Heart right ventricle (tissue), 16 donors: Measurements from ENCODE around the gene CCDC172. TPM values are rescaled to one million over a fixed set of nuclear protein-coding genes. Genes with fewer than 3 reads are reported as not detected.

Source experiments
- ATAC-seq, 8 donors: fragments of 200-7000 bp; cut with Tn5 transposase; one replicate each; pipeline ENCODE4 v1.9.1; 2020; ENCODE audit warnings: mild to moderate bottlenecking in 8 of 8, moderate library complexity in 8 of 8, moderate number of reproducible peaks in 1 of 8
- DNase-seq, 2 donors: peaks; one replicate each; pipeline ENCODE4 v3.0.0-alpha.2; 2020
- H3K27ac ChIP-seq, 10 donors: fragments of 200-600 bp; sonication (generic) in 2 of 10; one replicate each; pipeline versions ENCODE4 v1.5.0 to v1.8.0; 2020 to 2022; ENCODE audit warnings: mild to moderate bottlenecking in 3 of 10
- H3K27me3 ChIP-seq, 7 donors: fragments of 200-600 bp; one replicate each; pipeline ENCODE4 v1.8.0; 2021 to 2022; ENCODE audit warnings: mild to moderate bottlenecking in 2 of 7
- H3K36me3 ChIP-seq, 9 donors: fragments of 200-600 bp; sonication (generic) in 1 of 9; one replicate each; pipeline versions ENCODE4 v1.5.0 to v1.8.0; 2020 to 2022; ENCODE audit warnings: mild to moderate bottlenecking in 2 of 9
- H3K4me1 ChIP-seq, 9 donors: fragments of 200-600 bp; sonication (generic) in 1 of 9; one replicate each; pipeline versions ENCODE4 v1.5.0 to v1.8.0; 2020 to 2022; ENCODE audit warnings: mild to moderate bottlenecking in 4 of 9
- H3K4me3 ChIP-seq, 10 donors: fragments of 200-600 bp; sonication (generic) in 2 of 10; one replicate each; pipeline versions ENCODE4 v1.5.0 to v1.8.0; 2020 to 2022; ENCODE audit warnings: mild to moderate bottlenecking in 7 of 10, moderate library complexity in 2 of 10
- H3K9me3 ChIP-seq, 11 donors: fragments of 200-600 bp in 10 of 11; sonication (generic) in 2 of 11; one replicate each; pipeline versions ENCODE4 v1.5.0 to v1.8.0; 2013 to 2022; ENCODE audit warnings: mild to moderate bottlenecking in 2 of 11, control low read depth in 1 of 11, moderate library complexity in 1 of 11
- CTCF ChIP-seq, 9 donors: fragments of 200-600 bp; sonication (generic) in 2 of 9; IDR thresholded peaks; one replicate each; pipeline versions ENCODE4 v1.5.0 to v1.8.0; 2021 to 2022; ENCODE audit warnings: antibody characterized with exemption in 9 of 9, mild to moderate bottlenecking in 5 of 9, moderate library complexity in 1 of 9
- WGBS, 2 donors: extraction: QIAGEN DNeasy Blood & Tissue Kit; methylation state at CpG; one replicate each; pipeline ENCODE4 v1.1.7; 2013; ENCODE audit warnings: inconsistent platforms in 1 of 2; 5-methylcytosine and 5-hydroxymethylcytosine counted together
- intact Hi-C, 10 donors: fragments of 100-400 bp; cut with DNase I; formaldehyde crosslinking; loops; one replicate each; pipeline versions ENCODE4 v1.11.1 to v1.14.2; 2022
- polyA plus RNA-seq, 2 donors: library from polyadenylated mRNA; stranded (reverse); fragments of 200-250 nt; gene quantifications; one replicate each; pipeline ENCODE4 v1.2.3, GENCODE V29; 2013
- total RNA-seq, 10 donors: library from RNA; stranded (reverse); fragmentation: NEBNext Ultra II Directional in 3 of 10; extraction: Animal tissue kit (Norgen Biotek cat#: 25700) in 3 of 10; gene quantifications; one replicate each; pipeline versions ENCODE4 v1.2.1 to v1.2.4, GENCODE V29; 2021 to 2023
- donor health status: Arrhythmogenic right ventricular cardiomyopathy.
- donor health status: ischemic (EF 13 %, LVEDD 7.1; RV severe dilation, severe dysfunction).
- donor health status: healthy with polysubstance abuse.
- donor health status: DM: no; HTN: yes; CAD: no.
- donor health status: DM: no; HTN: no; CAD: no.
- donor health status: ischemic (EF 25% LVEDD 6.9; RV normal size, moderate dysfunction).
- donor health status: ischemic (EF 25% LVEDD 5.7; RV mildly dilated, moderate dysfunction).
- donor health status: healthy.
- donor health status: DM: yes; HTN: yes; CAD: no.
- donor health status: Ischemic cardiomyopathy.
- donor health status: ischemic (EF 35%, LVEDD 5.7; RV mildly dilated, moderate dysfunction).
- donor health status: nonischemic (EF 11% LVEDD 7.7; RV severe dilation, severe dysfunction).
- donor health status: DM: yes; HTN: yes; CAD: no.
- donor health status: PGD.
- donor health status: ischemic (EF 29% LVEDD 5.4; RV normal size, mild dysfunction).
- donor health status: nonischemic (EF 23%, LVEDD 6.1; RV moderate dilation, normal function).

CCDC172 gene
- total and polyA plus RNA-seq, 12 donors: not detected

DNA sequence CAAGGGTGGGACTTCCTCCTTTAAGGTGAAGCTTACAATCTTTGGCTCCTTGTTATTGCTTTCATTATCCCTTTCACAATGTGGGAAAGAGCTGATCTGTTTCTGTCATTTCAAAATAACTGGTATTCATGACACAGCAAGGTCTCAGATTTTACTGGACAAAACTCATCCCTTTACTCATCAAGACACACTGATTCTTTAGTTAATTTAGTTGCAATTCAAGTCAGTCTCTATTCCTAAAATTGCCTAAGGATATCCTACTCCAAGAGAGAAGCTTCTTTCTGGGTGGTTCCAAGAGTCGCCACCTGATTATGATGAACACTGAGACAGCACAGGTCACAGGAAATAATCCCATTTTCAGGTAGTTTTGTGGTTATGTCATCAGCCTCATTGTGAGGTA, 97.6 kb downstream of the CCDC172 start:
- no peaks in the 10 kb centered on the region for H3K36me3 ChIP-seq
- no peaks in the 10 kb centered on the region for H3K9me3 ChIP-seq
- H3K4me1 ChIP-seq: no peaks in the 10 kb centered on the region
- intact Hi-C loops: no loop called here
- WGBS, 2 donors: 91 to 95% methylated on average over 1 of the region's 1 CpG
- no peak overlapping the region for H3K4me3 ChIP-seq
- ATAC-seq: no peak
- no peak overlapping the region for H3K27ac ChIP-seq
- no peak for DNase-seq
- peaks cover 0 to 2% (median 0%) of the 10 kb centered on the region in 7 donors for H3K27me3 ChIP-seq
- TF ChIP-seq CTCF (IDR thresholded peaks at IDR 0.05): no peak

DNA sequence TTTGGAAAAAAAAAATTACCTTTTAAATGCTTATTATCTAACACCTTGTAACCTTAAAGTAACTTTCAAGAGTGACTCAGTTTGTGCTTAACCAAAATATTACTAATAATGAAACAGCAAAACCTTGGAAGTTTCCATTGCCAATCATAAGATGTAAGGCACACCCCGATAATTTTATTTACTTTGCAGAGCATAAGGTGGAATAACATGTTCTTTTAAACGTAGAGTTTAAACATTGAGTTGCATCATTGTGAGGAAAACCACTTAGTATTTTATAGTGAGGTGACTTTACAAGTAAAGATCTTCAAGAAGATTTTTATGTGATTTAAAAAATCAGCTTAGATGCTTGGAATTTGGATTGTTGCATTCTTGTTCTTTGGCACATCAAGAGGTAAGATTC, 103.4 kb downstream of the CCDC172 start, which contains the start of gene PNLIPRP3:
Gene PNLIPRP3 (plus strand): TSS at position 177 of the 400 bp plus-strand sequence. CDS start 166 bp downstream, at position 343.
- no peak for DNase-seq
- Histone ChIP-seq H3K36me3 (no peaks in the 10 kb centered on the region), H3K27me3 (peaks cover 0 to 2% (median 0%) of the 10 kb centered on the region in 7 donors), H3K9me3 (no peaks in the 10 kb centered on the region), H3K27ac (no peak within 1 kb of the TSS), H3K4me1 (no peaks in the 10 kb centered on the region), H3K4me3 (no peak within 1 kb of the TSS)
- ATAC-seq: no peak
- WGBS, 2 donors: 79 to 86% methylated on average over 2 of the region's 2 CpGs
- TF ChIP-seq CTCF (IDR thresholded peaks at IDR 0.05): no peak
- intact Hi-C loops: no loop called here

DNA sequence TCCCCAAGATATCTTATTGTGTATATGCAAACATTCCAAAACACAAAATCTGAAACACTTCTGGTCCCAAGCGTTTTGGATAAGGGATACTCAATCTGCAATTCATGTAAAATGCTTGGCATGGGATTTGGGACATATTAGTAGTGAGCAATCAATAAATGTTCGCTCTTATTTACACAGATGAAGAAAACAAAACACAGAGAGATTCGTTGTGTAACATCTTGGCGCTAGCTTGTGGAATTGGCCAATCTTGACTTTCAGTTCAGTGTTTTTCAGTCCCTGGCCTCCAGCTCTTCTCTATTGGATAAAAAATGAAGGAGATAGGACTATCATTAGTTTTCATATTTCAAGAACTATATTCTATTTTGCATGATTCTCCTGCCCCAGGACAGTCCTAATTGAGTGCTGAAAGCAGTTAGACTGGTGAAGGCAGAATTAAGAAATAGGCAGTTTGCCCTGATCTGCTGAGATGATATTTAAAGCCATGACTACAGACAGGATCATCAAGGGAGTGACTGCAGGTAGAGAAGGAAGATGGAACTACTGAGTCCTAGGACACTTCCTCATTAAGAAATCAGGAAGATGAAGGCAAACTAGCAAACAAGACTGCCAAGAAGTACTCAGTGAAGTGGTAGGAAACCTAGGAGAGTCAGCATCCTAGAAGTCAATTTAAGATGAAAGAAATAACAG, 105.2 kb downstream of the CCDC172 start:
- intact Hi-C loops: no loop called here
- H3K4me3 ChIP-seq: no peak overlapping the region
- peaks cover 0 to 4% (median 0%) of the 10 kb centered on the region in 11 donors for H3K9me3 ChIP-seq
- no peak overlapping the region for H3K27ac ChIP-seq
- 71 to 73% methylated on average over 4 of the region's 4 CpGs for WGBS, 2 donors
- TF ChIP-seq CTCF (IDR thresholded peaks at IDR 0.05): no peak
- no peaks in the 10 kb centered on the region for H3K4me1 ChIP-seq
- ATAC-seq (no peak), DNase-seq (no peak)
- no peaks in the 10 kb centered on the region for H3K36me3 ChIP-seq
- H3K27me3 ChIP-seq: peaks cover 0 to 2% (median 0%) of the 10 kb centered on the region in 7 donors

Other genes starting within 250 kb of the CCDC172 start
- gene GFRA1, start 51.2 kb upstream of the CCDC172 start, total RNA-seq: 1 to 10 TPM in 6 of 10 donors, under 1 TPM in 4; 0.38 to 9.3 (median 2.1) TPM
- gene GFRA1, start 51.2 kb upstream of the CCDC172 start, polyA plus RNA-seq: 1 to 10 TPM; 1.3 to 1.6 TPM
- gene PNLIPRP3, start 103.4 kb downstream of the CCDC172 start, total RNA-seq: not detected
- gene PNLIPRP3, start 103.4 kb downstream of the CCDC172 start, polyA plus RNA-seq: not detected
- gene PNLIP, start 221.5 kb downstream of the CCDC172 start, total RNA-seq: 1 to 10 TPM in 7 of 10 donors, not detected in 3; 1.5 to 2.1 (median 2.0) TPM
- gene PNLIP, start 221.5 kb downstream of the CCDC172 start, polyA plus RNA-seq: under 1 TPM in 1 of 2 donors, not detected in 1; 0.10 TPM